Mesenchymal stem cell (in vitro differentiated cells and primary cell): ENCODE measurements around the gene CYFIP2.
A peak's percentile ranks its signal among the peaks of the same experiment; 100 is the strongest.

Experiments
- DNase-seq: peaks from one replicate; pipeline ENCODE4 v3.0.0-alpha.2; 2013
- H2AFZ ChIP-seq: one replicate; pipeline ENCODE4 v1.6.1; 2013; ENCODE audit warnings: low read depth, mild to moderate bottlenecking, control low read depth, inconsistent platforms, low read length, moderate library complexity
- H2AK5ac ChIP-seq: 2 replicates; pipeline ENCODE4 v1.6.1; 2013; ENCODE audit warnings: low read length, moderate library complexity, mild to moderate bottlenecking, inconsistent platforms; ENCODE audit not compliant: severe bottlenecking
- H2BK120ac ChIP-seq: one replicate; pipeline ENCODE4 v1.6.1; 2013; ENCODE audit warnings: low read depth, mild to moderate bottlenecking, inconsistent platforms, low read length, moderate library complexity
- H2BK12ac ChIP-seq, 2 experiments: one replicate each; pipeline ENCODE4 v1.6.1; 2013; ENCODE audit warnings: inconsistent platforms in 2 of 2, low read length in 2 of 2, mild to moderate bottlenecking in 2 of 2, moderate library complexity in 2 of 2, control low read depth in 1 of 2
- H2BK15ac ChIP-seq: one replicate; pipeline ENCODE4 v1.6.1; 2013; ENCODE audit warnings: mild to moderate bottlenecking, low read depth, inconsistent platforms; ENCODE audit not compliant: poor library complexity, severe bottlenecking
- H2BK5ac ChIP-seq: 2 replicates; pipeline ENCODE4 v1.6.1; 2013; ENCODE audit warnings: low read depth, mild to moderate bottlenecking, low read length, control low read depth, inconsistent platforms; ENCODE audit not compliant: poor library complexity, severe bottlenecking
- H3K14ac ChIP-seq, 2 experiments: one replicate each; pipeline ENCODE4 v1.6.1; 2013; ENCODE audit warnings: inconsistent platforms in 2 of 2, low read length in 2 of 2, control low read depth in 1 of 2, mild to moderate bottlenecking in 1 of 2, moderate library complexity in 1 of 2
- H3K18ac ChIP-seq, 2 experiments: one replicate each; pipeline ENCODE4 v1.6.1; 2013; ENCODE audit warnings: inconsistent platforms in 2 of 2, low read length in 2 of 2, control low read depth in 1 of 2, low read depth in 1 of 2, mild to moderate bottlenecking in 1 of 2
- H3K23ac ChIP-seq, 2 experiments: one replicate each; pipeline ENCODE4 v1.6.1; 2013; ENCODE audit warnings: inconsistent platforms in 2 of 2, low read length in 2 of 2, mild to moderate bottlenecking in 2 of 2, moderate library complexity in 2 of 2, control low read depth in 1 of 2
- H3K27ac ChIP-seq: 2 replicates; pipeline ENCODE4 v1.5.1; 2013; ENCODE audit warnings: mild to moderate bottlenecking, moderate library complexity, low read length, control low read depth, inconsistent platforms; ENCODE audit not compliant: poor library complexity, severe bottlenecking
- H3K27me3 ChIP-seq, 2 experiments: 2 replicates each; pipeline versions ENCODE4 v1.6.1 to v1.7.0; 2013; ENCODE audit warnings: low read length in 2 of 2, mild to moderate bottlenecking in 2 of 2, moderate library complexity in 2 of 2, control low read depth in 1 of 2, inconsistent platforms in 1 of 2; ENCODE audit not compliant: control insufficient read depth in 1 of 2, insufficient read depth in 1 of 2
- H3K36me3 ChIP-seq, 2 experiments: 2 replicates each; pipeline versions ENCODE4 v1.6.1 to v1.7.0; 2013; ENCODE audit warnings: low read length in 2 of 2, control low read depth in 1 of 2, inconsistent platforms in 1 of 2, low read depth in 1 of 2, mild to moderate bottlenecking in 1 of 2; ENCODE audit not compliant: insufficient read depth in 2 of 2, control insufficient read depth in 1 of 2
- H3K4ac ChIP-seq, 2 experiments: one replicate each; pipeline ENCODE4 v1.6.1; 2013; ENCODE audit warnings: inconsistent platforms in 2 of 2, low read length in 2 of 2, mild to moderate bottlenecking in 2 of 2, moderate library complexity in 2 of 2, control low read depth in 1 of 2, low read depth in 1 of 2
- H3K4me1 ChIP-seq: 2 replicates; pipeline ENCODE4 v1.6.1; 2013; ENCODE audit warnings: low read depth, low read length, control low read depth; ENCODE audit not compliant: control insufficient read depth, insufficient read depth
- H3K4me2 ChIP-seq: 2 replicates; pipeline ENCODE4 v1.6.1; 2013; ENCODE audit warnings: low read length, mild to moderate bottlenecking, inconsistent platforms; ENCODE audit not compliant: poor library complexity, severe bottlenecking
- H3K4me3 ChIP-seq, 2 experiments: 2 replicates each; pipeline versions ENCODE4 v1.5.1 to v1.7.0; 2013; ENCODE audit warnings: low read length in 2 of 2, mild to moderate bottlenecking in 2 of 2, control low read depth in 1 of 2, low read depth in 1 of 2; ENCODE audit not compliant: insufficient read depth in 1 of 2
- H3K79me1 ChIP-seq: replicated peaks from 2 replicates; pipeline ENCODE4 v1.6.1; 2013; ENCODE audit warnings: mild to moderate bottlenecking, control low read depth, low read length, inconsistent platforms; ENCODE audit not compliant: poor library complexity, severe bottlenecking
- H3K9ac ChIP-seq: 2 replicates; pipeline ENCODE4 v1.7.0; 2013; ENCODE audit warnings: mild to moderate bottlenecking, low read length, moderate library complexity
- H3K9me3 ChIP-seq: 2 replicates; pipeline ENCODE4 v1.7.0; 2013; ENCODE audit warnings: mild to moderate bottlenecking, low read length; ENCODE audit not compliant: control insufficient read depth
- H4K8ac ChIP-seq: one replicate; pipeline ENCODE4 v1.6.1; 2013; ENCODE audit warnings: inconsistent platforms, mild to moderate bottlenecking, low read length, moderate library complexity
- H4K91ac ChIP-seq: one replicate; pipeline ENCODE4 v1.6.1; 2013; ENCODE audit warnings: mild to moderate bottlenecking, low read length, inconsistent platforms
- WGBS: methylation state at CpG from one replicate; pipeline ENCODE4 v1.1.7; 2013; ENCODE audit warnings: mixed read lengths; 5-methylcytosine and 5-hydroxymethylcytosine counted together

The CYFIP2 gene

DNA sequence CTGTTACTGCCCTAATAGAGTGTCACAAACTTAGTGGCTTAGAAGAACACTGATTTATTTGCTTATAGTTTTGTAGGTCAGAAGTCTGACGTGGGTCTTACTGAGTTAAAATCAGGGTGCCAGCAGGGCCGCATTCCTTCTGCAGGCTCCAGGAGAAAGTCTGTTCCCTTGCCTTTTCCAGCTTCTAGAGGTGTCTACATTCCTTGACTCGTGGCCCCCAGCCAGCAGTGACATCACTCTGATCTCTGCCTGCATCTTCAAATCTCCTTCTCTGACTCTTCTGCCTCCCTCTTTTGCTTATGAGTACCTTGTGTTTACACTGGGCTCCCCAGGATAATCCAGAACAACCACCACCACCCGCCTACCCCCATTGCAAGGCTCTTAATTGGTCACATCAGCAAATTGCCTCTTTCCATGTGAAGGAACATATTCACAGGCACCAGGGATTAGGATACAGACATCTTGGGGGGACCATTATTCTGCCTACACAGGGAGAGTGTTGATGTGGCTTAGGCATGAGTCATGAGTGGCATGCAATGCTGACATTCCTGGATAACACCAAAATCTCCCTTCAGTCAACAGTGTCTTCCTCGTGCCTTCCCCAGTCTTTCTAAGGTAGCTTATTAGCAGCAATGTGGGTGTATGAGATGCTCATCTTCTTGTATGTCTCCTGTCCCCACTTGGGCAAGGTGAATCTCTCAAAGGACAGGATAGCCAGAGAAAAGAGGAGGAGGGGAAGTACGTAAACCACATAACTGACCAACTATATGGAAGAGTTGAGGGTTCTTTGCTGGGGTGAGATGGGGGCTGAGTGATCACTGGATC lies 24.4 kb downstream of the CYFIP2 start:
- no peak overlapping the region for H3K18ac ChIP-seq
- H3K14ac ChIP-seq = no peak overlapping the region
- peak overlapping the region; percentile 98 for H2AK5ac ChIP-seq
- H4K91ac ChIP-seq = no peak overlapping the region
- no peak overlapping the region for H2AFZ ChIP-seq
- no peak overlapping the region for H4K8ac ChIP-seq
- H3K23ac ChIP-seq = no peak overlapping the region
- no peaks in the 10 kb centered on the region for H3K9me3 ChIP-seq
- WGBS = 42% methylated on average over 4 of the region's 6 CpGs
- peaks cover 4% of the 10 kb centered on the region for H3K79me1 ChIP-seq
- H2BK5ac ChIP-seq = peak overlapping the region; percentile 71
- H3K9ac ChIP-seq = no peak overlapping the region
- H3K4me1 ChIP-seq = peaks cover 16% of the 10 kb centered on the region
- H3K27ac ChIP-seq = peak overlapping the region; percentile 94
- H3K4me2 ChIP-seq = no peak overlapping the region
- H2BK15ac ChIP-seq = no peak overlapping the region
- H3K4ac ChIP-seq = no peak overlapping the region
- no peaks in the 10 kb centered on the region for H3K27me3 ChIP-seq
- peaks cover 2 to 14% of the 10 kb centered on the region in 2 experiments for H3K36me3 ChIP-seq
- no peak overlapping the region for H2BK120ac ChIP-seq
- no peak overlapping the region for H2BK12ac ChIP-seq
- no peak overlapping the region for H3K4me3 ChIP-seq
- peak; percentile 70 for DNase-seq

DNA sequence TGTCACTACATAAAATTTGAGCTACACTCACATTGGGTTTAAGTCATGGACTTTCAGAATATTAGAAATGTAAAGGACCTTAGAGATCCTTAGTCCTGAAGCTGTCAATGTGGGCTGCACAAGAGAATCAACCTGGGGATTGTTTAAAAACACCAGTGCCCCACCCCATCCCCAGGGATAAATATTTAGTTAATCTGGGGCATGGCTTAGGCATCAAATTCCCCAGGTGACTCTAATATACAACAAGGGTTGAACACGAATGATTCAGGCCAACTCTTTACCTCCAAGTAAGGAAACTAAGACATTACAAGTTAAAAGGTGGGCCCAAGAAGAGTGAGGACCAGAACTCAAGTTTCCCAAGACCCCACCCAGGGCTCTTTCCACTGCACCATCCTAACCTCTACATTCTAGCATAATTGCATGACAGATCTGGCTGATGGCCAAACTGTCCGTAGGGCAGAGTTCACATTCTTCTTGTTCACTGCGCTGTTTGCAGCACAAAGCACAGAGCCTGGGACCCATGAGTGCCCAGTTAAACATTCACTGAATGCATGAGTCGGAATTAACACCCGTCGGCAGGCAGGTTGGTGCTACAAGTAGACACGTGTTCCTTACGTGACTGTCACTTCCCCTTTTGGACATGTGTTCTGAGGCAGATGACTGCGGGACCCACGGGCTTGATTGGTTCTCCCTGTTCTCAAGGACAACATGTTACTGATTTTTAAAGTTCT lies 25.2 kb downstream of the CYFIP2 start:
- Histone ChIP-seq H3K4me2 (no peak overlapping the region), H2BK15ac (no peak overlapping the region), H3K23ac (no peak overlapping the region), H3K14ac (peak overlapping the region in 1 of 2 experiments; percentile 86), H3K36me3 (peaks cover 2 to 16% of the 10 kb centered on the region in 2 experiments), H4K91ac (no peak overlapping the region), H3K79me1 (peaks cover 4% of the 10 kb centered on the region), H3K9ac (no peak overlapping the region), H2AK5ac (peak overlapping the region; percentile 97), H3K9me3 (no peaks in the 10 kb centered on the region), H3K27me3 (no peaks in the 10 kb centered on the region), H2BK12ac (peak overlapping the region in 1 of 2 experiments; percentile 44), H3K4me1 (peaks cover 16% of the 10 kb centered on the region), H2AFZ (no peak overlapping the region), H2BK5ac (peak overlapping the region; percentile 48), H3K4ac (no peak overlapping the region), H3K4me3 (no peak overlapping the region), H2BK120ac (no peak overlapping the region), H4K8ac (peak overlapping the region; percentile 56), H3K18ac (no peak overlapping the region), H3K27ac (peak overlapping the region; percentile 94)
- peak; percentile 2 for DNase-seq
- WGBS = 71% methylated on average over 8 of the region's 10 CpGs

DNA sequence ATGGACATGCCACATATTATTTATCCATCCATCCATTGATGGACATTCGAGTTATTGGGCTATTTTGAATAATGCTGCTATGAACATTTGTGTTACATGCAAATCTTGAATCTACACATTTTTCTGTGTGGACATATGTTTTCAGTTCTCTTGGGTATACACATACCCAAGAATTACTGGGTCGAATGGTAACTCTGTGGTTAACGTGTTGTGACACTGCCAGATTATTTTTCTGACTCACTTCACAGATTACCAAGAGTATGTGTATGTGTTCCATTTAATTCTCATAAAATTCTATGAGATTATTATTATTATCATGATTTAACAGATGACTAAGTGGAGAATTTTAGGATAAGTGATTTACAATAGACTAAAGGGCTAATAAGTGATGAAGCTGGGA lies 26.7 kb downstream of the CYFIP2 start:
- H3K14ac ChIP-seq = no peak overlapping the region
- no peaks in the 10 kb centered on the region for H3K27me3 ChIP-seq
- H2AK5ac ChIP-seq = no peak overlapping the region
- no peak overlapping the region for H4K91ac ChIP-seq
- H4K8ac ChIP-seq = no peak overlapping the region
- H2BK12ac ChIP-seq = no peak overlapping the region
- no peak overlapping the region for H3K18ac ChIP-seq
- H3K4ac ChIP-seq = no peak overlapping the region
- no peak overlapping the region for H3K4me2 ChIP-seq
- H2AFZ ChIP-seq = no peak overlapping the region
- WGBS = 100% methylated on average over 2 of the region's 3 CpGs
- no peak overlapping the region for H2BK5ac ChIP-seq
- no peak for DNase-seq
- H3K79me1 ChIP-seq = peaks cover 4% of the 10 kb centered on the region
- H3K4me1 ChIP-seq = peaks cover 10% of the 10 kb centered on the region
- H3K36me3 ChIP-seq = peaks cover 2 to 15% of the 10 kb centered on the region in 2 experiments
- H2BK15ac ChIP-seq = no peak overlapping the region
- H3K27ac ChIP-seq = no peak overlapping the region
- H3K9me3 ChIP-seq = no peaks in the 10 kb centered on the region
- H2BK120ac ChIP-seq = no peak overlapping the region
- H3K9ac ChIP-seq = no peak overlapping the region
- no peak overlapping the region for H3K4me3 ChIP-seq
- H3K23ac ChIP-seq = no peak overlapping the region

DNA sequence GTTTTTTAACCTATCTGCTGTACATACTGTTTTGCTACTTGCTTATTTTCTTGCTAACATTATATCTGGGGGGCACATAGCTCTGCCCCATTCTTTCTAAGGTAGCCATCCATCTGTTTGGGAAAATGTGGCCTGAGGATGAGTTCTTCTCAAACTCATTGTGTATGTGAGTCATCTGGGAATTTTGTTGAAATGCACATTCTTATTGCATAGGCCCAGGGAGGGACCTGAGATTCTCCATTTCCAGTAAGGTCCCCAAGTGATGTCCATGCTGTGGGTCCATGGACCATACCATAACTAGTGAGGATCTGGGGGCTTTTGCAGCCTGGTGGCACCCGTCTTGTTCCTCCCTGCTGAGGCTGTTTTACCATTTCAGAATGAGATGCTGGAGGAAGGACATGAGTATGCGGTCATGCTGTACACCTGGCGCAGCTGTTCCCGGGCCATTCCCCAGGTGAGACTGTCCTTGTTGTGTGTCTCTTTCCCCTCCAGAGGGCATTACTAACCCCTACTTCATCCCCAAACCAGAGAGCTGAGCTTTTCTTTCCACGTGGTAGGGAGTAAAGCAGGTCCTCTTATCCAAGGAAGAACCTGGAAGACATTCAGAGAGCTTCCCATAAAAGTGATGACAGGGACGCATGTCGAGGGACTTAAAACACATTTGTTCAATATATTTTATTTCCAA lies 28.6 kb downstream of the CYFIP2 start:
- Histone ChIP-seq H3K4me2 (no peak overlapping the region), H2BK5ac (no peak overlapping the region), H3K36me3 (peaks cover 0 to 18% of the 10 kb centered on the region in 2 experiments), H3K14ac (no peak overlapping the region), H2AK5ac (peak overlapping the region; percentile 49), H4K91ac (no peak overlapping the region), H3K9me3 (no peaks in the 10 kb centered on the region), H3K27me3 (no peaks in the 10 kb centered on the region), H2BK120ac (no peak overlapping the region), H2AFZ (no peak overlapping the region), H3K79me1 (peaks cover 4% of the 10 kb centered on the region), H3K4me1 (peaks cover 10% of the 10 kb centered on the region), H3K23ac (no peak overlapping the region), H3K27ac (no peak overlapping the region), H3K4me3 (no peak overlapping the region), H3K4ac (no peak overlapping the region), H3K9ac (no peak overlapping the region), H3K18ac (no peak overlapping the region), H2BK12ac (no peak overlapping the region), H4K8ac (no peak overlapping the region), H2BK15ac (no peak overlapping the region)
- no peak for DNase-seq
- WGBS = 78% methylated on average over 4 of the region's 7 CpGs
